ENCODE data around the gene FBXW7. TPM values are rescaled to one million over a fixed set of nuclear protein-coding genes. Genes with fewer than 3 reads are reported as not detected.

Gene FBXW7
- total RNA-seq, 1 donor from 2014 or later: 23.3 TPM

DNA sequence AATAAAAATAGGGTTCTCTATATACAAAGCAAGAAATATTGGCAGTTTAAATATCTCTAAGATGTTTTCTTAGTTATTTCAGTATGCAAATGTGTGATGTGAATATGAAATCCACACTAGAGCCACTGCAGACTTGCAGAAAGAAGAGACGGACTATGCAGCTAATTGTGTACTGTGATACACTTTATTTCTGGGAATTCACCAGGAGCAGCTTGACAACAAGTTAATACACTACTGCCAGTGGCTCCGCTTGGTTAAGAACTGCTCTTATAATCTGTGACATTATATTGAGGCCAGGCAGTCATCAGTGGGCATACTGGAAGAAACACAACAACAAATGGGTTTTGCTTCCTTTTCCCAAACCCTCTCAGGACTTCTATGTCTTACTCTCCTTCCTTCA lies 172.0 kb downstream of the FBXW7 start:
- peaks cover 6% of the 10 kb centered on the region for H3K36me3 Mint-ChIP-seq (ENCODE audit: low read depth)
- TF ChIP-seq, protein P1, sequence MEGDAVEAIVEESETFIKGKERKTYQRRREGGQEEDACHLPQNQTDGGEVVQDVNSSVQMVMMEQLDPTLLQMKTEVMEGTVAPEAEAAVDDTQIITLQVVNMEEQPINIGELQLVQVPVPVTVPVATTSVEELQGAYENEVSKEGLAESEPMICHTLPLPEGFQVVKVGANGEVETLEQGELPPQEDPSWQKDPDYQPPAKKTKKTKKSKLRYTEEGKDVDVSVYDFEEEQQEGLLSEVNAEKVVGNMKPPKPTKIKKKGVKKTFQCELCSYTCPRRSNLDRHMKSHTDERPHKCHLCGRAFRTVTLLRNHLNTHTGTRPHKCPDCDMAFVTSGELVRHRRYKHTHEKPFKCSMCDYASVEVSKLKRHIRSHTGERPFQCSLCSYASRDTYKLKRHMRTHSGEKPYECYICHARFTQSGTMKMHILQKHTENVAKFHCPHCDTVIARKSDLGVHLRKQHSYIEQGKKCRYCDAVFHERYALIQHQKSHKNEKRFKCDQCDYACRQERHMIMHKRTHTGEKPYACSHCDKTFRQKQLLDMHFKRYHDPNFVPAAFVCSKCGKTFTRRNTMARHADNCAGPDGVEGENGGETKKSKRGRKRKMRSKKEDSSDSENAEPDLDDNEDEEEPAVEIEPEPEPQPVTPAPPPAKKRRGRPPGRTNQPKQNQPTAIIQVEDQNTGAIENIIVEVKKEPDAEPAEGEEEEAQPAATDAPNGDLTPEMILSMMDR (IDR thresholded peaks at IDR 0.05): no peak
- H3K4me1 Mint-ChIP-seq (ENCODE audit: low read depth): peaks cover 20% of the 10 kb centered on the region
- no peak for DNase-seq (ENCODE audit: low spot score)
- H3K4me3 Mint-ChIP-seq (ENCODE audit: unreplicated experiment): no peak overlapping the region
- peaks cover 2% of the 10 kb centered on the region for H3K9me3 Mint-ChIP-seq (ENCODE audit: low read depth)
- H3K27me3 Mint-ChIP-seq (ENCODE audit: low read depth): no peaks in the 10 kb centered on the region
- H3K27ac Mint-ChIP-seq (ENCODE audit: unreplicated experiment): no peak overlapping the region

DNA sequence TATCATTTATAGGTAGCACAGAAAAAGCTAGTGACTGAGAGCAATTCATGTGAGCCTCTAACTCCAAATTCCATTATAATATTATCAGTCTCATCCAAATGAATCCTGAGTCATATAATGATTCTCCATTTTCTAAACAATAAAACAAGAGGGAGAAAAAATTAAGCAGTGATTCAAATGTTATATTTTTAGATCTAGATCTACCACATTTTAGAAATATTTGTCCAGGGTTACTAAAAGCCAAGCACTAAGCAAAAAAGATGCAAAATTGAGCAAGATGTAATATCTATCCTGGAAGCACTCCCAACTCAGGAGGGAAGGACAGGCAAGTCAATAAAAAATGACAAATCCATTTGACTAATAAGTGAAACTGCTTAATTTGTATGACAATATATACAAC lies 172.8 kb downstream of the FBXW7 start:
- Mint-ChIP-seq H3K27ac (ENCODE audit: unreplicated experiment) (peak overlapping the region; percentile 4), H3K4me3 (ENCODE audit: unreplicated experiment) (no peak overlapping the region), H3K4me1 (ENCODE audit: low read depth) (peaks cover 23% of the 10 kb centered on the region), H3K36me3 (ENCODE audit: low read depth) (peaks cover 6% of the 10 kb centered on the region), H3K27me3 (ENCODE audit: low read depth) (no peaks in the 10 kb centered on the region), H3K9me3 (ENCODE audit: low read depth) (peaks cover 2% of the 10 kb centered on the region)
- no peak for DNase-seq (ENCODE audit: low spot score)
- TF ChIP-seq, protein P1 (IDR thresholded peaks at IDR 0.05): no peak

GRCh38 chr4:152360045-152360410 lies 175.9 kb downstream of the FBXW7 start:
- DNase-seq (ENCODE audit: low spot score): no peak
- no peaks in the 10 kb centered on the region for H3K27me3 Mint-ChIP-seq (ENCODE audit: low read depth)
- H3K9me3 Mint-ChIP-seq (ENCODE audit: low read depth): no peaks in the 10 kb centered on the region
- peaks cover 3% of the 10 kb centered on the region for H3K36me3 Mint-ChIP-seq (ENCODE audit: low read depth)
- TF ChIP-seq, protein P1 (IDR thresholded peaks at IDR 0.05): no peak
- H3K27ac Mint-ChIP-seq (ENCODE audit: unreplicated experiment): no peak overlapping the region
- H3K4me1 Mint-ChIP-seq (ENCODE audit: low read depth): peaks cover 43% of the 10 kb centered on the region
- no peak overlapping the region for H3K4me3 Mint-ChIP-seq (ENCODE audit: unreplicated experiment)

DNA sequence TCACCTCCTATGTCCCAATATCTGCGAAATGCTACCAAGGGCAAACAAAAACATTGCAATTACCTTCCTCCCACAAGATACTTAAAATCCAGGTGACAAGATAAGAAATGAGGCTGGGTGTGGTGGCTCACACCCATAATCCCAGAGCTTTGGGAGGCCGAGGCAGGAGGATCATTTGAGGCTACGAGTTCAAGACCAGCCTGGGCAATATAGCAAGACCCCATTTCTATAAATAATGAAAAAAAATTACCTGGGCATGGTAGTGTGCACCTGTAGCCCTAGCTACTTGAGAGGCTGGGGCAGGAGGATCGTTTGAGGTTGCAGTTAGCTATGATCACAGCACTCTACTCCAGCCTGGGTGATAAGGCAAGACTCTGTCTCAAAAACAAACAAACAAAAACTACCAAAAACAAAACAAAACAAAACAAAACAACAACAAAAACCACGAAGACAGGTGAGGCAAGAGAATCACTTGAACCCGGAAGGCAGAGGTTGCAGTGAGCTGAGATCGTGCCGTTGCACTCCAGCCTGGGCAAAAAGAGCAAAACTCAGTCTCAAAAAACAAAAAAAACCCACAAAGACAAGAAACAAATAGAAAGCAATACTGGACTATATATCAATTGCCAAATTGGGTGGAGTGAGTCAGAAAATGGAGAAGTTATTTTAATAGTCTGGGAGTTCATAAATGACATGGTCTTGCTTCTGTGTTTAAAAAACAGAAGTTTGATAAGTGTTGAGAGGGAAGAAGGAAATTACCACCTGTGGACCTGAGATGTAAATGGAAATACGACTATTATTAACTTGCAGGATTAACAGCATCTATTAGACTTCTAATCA lies 176.5 kb downstream of the FBXW7 start:
- Mint-ChIP-seq H3K27me3 (ENCODE audit: low read depth) (no peaks in the 10 kb centered on the region), H3K36me3 (ENCODE audit: low read depth) (no peaks in the 10 kb centered on the region), H3K9me3 (ENCODE audit: low read depth) (no peaks in the 10 kb centered on the region), H3K4me3 (ENCODE audit: unreplicated experiment) (no peak overlapping the region), H3K4me1 (ENCODE audit: low read depth) (peaks cover 45% of the 10 kb centered on the region), H3K27ac (ENCODE audit: unreplicated experiment) (no peak overlapping the region)
- TF ChIP-seq, protein P1 (IDR thresholded peaks at IDR 0.05): no peak
- DNase-seq (ENCODE audit: low spot score): no peak

GRCh38 chr4:152357206-152357605 lies 178.7 kb downstream of the FBXW7 start:
- peak overlapping the region; percentile 36 for H3K27ac Mint-ChIP-seq (ENCODE audit: unreplicated experiment)
- no peak overlapping the region for H3K4me3 Mint-ChIP-seq (ENCODE audit: unreplicated experiment)
- H3K9me3 Mint-ChIP-seq (ENCODE audit: low read depth): no peaks in the 10 kb centered on the region
- H3K4me1 Mint-ChIP-seq (ENCODE audit: low read depth): peaks cover 46% of the 10 kb centered on the region
- H3K36me3 Mint-ChIP-seq (ENCODE audit: low read depth): no peaks in the 10 kb centered on the region
- DNase-seq (ENCODE audit: low spot score): no peak
- H3K27me3 Mint-ChIP-seq (ENCODE audit: low read depth): no peaks in the 10 kb centered on the region
- TF ChIP-seq, protein P1 (IDR thresholded peaks at IDR 0.05): no peak

Data from chondrocyte (in vitro differentiated cells).